ENCODE measurements around the gene KIF6.
A peak's percentile ranks its signal among the peaks of the same experiment; 100 is the strongest.

Gene KIF6

DNA sequence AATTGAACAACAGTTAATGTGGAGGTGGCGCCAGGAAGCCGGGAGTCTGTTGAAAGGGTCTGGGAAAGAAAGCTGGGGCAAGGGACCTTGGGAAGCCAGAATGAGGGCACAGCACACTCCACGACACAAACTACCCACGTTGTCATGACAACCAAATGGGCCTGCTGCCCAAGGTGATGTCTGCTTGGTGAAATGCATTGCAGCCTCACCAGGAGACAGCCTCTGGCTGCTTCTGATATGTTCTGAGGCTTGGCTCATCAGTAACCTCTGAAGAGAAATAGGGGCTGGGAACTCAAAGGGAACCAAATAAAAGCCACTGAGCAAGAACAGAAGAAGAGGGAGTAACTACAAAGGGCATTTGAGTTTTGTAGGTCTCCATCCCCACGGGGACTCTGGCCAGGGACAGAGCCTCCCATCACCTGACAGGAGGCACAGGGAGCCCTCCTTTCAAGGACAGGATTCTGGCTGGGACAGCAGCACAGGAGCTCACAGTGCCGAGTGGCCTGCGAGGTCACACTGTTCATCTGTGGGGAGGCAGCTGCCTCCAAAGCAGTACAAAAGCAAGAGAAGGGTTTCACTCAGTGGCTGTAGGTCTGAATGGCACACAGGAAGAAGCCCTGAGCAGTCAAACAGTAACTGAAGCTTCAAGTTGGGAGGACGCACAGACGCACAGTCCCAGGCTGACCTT lies 358.1 kb downstream of the KIF6 start:
- no peak for DNase-seq

DNA sequence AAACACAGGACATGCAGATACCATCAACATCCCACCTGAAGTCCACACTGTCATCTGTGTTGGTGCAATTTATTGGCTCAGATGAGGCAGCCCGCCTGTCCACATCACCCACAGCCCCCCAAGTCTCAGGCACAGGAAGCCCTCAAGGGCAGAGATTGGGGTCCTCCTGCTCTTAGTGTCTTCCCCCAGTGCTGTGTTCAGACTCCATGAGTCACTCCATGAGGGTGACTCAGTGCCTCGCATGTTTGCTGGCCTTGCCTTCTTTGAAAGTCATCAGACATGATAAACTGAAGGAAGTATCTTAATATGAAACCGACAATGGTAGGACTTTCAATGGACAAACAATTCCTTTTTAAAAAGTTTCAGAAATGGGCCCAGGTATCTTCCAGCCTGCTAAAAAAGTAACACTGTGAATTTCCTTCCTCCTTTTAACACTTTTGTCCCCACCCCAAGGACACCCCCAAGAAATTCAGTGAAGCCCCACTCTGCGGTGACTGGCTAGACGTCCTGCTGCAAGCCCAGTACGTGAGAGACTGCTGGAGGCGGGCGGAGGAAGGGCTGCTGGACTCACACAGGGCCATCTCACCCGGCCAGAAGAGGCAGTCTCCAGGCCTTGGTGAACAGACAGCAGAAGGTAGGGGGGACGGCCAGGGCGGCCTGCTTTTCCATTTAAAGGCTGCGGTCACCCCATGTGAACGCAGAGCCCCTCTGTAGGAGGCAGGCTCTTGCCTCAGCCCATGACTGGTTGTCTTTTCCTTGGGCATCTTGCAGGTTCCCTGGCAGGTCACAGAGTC lies 359.7 kb downstream of the KIF6 start:
- no peak for DNase-seq

DNA sequence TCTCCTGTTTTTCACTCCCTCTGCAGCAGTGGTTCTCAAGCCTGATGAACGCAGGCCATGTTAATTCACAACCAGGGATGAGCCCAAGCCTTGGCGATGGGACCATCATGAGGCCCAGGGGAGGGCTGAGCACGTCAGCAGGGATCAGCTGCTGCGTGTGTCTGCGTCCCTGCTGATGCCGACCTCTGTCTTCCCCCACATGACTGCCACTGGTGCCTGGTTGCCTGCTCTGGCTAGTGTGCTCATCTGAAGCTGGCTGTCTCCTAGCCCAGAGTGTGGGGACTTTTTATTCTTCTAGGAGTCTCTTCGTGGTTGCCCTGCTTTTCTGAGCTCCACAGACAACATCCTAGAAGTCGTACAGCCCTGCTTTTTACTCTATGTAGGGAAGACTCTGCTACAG lies 361.9 kb downstream of the KIF6 start:
- no peak for DNase-seq

DNA sequence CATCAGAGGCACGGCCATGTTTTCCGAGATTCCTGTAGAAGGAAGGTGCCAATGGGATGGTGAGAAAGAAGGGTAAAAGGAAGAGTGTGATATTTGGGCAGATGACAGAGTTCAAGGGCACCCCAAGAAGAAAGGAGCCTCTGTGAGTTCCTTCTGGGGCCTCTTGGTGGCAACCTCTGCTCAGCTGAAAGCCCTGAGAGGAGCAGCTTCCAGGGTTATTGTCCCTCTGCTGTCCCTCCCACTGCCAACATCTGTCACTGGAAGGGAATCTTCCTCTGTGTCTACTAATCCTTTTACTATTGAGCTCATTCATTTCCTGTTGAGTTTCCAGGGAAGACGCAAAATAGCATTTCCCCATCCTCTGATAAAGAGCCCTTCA lies 362.7 kb downstream of the KIF6 start:
- DNase-seq, result no peak

DNA sequence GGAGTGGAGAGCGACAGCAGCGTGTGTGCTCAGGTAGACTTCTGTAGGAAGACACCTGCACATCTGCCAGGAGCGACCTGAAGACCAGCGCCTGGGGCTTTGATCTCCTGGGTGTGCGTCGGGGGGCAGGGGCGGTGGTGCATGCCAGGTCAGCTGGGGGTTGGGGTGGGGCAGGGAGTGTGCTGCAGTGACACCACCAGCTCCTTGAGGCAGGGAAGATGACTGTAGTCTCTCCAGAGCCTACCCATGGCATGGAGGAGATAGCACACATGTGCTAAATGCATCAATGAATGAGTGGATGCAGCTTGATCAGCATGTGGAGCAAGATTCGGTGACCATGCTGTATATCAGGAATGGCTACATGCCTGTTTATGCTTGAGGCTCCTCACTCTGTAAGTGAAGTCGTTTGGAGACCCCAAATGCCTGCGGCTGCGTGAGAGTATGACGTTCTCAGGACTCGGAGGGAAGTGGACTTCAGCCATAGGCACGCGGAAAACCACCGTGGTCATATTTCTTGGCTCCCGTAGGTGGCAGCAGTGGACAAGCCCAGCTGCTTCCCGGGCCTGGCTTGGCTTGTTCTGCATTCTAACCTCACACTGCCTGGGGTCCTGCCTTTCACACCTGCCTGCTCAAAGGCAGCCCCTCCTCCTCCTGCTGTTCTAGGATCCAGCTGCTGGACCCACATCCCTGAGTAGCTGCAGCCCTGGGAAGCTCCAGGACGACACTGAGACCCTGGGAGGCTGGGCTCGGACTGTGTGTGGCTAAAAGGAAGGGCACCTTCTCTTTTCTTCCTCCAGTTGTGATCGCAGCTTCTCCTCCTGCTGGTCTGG lies 363.3 kb downstream of the KIF6 start:
- DNase-seq, result peak; percentile 34

DNA sequence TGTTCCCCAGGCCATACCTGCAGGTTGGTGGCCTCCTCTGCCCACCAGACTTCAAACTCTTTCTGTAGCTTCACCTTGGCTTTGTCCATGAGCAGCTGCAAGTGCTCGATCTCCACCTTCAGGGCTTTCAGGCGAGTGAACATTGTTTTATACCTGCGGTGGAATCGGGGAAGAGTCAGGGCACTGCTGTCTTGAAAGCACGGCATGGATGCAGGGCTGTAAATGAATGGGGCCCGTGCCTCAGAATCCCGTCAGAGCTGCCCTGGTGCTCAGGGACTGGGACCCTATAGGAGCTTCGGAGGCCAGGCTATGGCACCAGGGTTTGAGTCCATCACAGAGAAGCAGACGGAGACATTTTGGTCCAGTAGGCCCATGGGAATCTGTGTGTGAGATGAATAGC lies 364.8 kb downstream of the KIF6 start:
- no peak for DNase-seq

DNA sequence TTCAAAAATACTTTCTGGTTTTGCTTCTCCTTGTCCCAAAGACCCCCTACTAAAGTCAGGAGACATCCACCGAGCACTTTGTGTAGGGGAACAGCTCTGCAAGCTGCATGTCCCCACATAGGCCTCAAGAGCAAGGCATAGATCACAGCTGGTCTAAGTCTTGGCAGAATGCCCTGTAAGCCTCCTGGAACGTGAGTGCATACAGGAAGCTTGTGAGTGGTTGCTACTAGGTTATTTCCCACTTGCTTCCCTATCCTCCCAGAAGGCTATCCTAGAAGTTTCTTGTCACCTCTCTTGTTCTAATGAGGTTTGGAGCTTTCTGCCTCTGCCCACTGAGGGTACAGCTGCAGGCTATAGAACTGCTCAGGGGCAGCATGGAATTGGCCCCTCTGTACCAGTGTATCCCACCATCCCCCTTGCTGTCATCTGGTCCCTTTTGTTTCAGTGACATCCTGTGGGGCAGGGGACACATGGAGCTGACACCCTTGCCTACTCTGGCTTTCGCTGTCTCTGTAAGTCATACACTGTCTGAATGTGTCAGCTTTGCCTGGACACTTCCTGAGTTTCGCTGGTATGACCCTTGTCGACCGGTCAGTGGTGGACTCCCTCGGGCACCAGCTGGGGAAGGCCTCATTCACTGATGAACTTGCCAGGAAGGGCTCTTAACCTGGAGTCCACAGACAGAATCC lies 367.1 kb downstream of the KIF6 start:
- peak; percentile 26 for DNase-seq

DNA sequence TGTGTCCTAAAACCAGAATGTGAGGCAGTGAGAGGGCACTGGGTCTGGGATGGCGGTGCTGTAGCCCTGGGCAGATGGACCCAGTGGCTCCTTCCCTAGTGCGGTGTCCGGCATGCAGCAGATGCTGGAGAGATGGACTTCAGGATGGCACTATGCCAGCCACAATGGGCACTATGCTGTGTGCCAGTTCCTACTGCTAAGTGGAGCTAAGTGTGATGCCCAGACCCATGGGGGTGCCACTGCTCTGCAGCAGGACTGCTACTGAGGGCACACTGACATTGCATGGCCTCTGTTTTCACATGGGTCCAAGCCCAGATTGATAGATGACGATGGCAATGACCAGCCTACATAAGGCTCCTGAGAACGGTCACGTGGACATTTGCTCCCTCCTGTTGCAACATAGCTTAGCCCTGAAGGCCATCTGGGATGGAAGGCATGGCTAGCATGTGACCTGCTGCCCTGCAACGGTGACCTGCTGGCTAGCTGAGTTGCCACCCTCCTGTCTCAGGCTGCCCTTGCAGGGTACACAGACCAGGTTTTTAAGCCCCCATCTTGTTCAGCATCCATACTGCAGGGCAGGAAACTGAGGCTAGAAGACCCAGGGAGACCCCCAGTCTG lies 371.4 kb downstream of the KIF6 start:
- no peak for DNase-seq

DNA sequence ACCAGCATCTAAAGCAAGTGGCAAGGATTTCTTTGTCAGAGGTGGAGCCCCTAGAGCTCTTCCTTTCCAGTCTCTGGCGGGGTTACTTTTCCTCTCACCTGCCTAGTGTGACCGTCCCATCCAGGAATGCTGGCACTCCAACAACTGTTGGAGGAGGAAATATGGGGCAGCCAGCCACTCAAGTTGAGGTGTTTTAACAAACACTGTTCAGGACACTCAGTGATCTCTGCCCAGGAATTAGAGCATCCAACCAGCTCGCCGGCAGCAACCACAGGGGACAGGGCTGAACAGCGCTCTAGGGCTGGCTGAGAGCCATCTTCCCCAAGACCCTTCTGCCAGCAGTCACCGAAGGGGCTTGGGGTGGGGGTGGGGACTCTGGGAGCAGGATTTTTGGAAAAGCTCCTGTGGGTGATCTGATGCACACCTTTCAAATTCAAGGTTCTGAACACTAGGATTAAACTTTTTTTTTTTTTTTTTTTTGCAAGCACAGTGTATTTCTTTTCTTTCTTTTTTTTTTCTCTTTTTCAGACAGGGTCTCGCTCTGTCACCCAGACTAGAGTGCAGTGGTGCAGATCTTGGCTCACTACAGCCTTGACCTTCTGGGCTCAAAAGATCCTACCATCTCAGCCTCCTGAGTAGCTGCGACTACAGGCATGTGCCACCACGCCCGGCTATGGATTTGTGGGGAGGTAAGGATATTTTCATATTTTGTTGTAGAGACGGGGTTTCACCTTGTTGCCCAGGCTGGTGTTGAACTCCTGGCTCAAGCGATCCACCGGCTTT lies 374.3 kb downstream of the KIF6 start:
- DNase-seq, result no peak

DNA sequence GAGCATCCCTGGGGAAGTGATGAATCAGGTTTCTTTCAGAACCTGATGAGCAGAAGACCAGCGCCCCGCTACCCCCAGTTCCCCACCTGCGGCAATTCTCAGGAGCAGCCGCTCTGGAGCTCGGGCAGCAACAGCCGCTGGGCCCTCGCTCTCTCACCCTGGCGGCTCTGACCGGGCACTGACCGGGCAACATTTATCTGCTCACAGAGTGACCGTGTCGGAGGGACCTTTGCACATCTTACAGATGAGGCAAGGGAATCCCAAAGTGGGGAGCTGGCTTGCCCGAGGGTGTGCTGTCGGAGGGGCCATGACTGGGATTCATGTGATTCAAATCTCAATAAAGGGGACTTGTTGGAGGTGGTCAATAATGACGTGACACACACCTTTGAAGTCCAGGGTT lies 376.5 kb downstream of the KIF6 start:
- DNase-seq, result no peak

DNA sequence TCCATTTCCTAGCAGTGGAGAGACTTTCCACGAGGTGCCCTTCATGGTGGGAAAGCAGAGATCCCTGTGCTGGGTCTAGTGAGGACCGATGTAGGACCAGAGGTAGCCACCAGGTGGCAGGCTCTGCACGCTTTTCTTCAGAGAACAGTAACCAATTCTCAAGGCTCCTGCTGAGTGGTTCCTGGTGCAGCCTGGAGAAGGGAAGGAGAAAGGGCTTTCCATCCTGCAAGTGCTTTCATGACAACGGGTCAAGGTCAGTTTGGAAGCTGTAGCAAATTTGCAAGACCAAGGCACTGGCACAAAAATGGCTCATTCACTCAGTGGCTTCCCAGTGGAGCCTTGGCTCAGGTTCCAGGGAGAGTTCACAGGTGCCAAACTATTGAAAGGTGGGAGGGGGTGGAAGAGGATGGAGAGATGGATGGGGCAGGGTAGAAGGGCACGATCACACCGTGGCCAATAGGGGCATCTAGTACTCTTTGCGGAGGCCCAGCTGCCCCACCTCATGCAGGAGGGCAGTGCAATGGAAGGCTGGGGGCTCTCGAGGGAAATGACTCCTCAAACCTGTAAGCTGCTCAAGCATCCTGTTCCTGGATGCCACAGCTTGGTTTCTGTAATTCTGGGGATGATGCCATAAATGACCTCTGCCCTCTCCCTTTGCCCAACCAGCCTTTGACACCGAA lies 377.2 kb downstream of the KIF6 start:
- no peak for DNase-seq

DNA sequence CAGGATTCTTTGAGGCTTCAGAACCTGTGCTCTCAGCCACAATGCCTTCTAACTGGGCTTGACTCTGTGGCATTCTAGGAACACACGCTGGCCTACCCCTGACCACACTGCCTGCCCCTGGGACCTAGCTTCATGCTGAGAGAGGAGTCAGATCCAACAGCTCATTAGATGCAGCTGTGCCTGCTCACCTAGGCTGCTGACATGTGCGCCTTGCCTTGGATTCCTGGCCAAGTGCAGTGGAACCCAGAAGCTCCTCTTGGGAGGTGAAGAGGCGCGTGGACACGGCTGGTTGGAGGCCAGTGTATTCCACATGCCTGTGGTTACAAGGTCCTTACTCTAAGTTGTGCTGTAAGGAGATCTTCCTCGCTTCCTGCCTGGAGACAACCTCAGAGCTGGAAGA lies 378.0 kb downstream of the KIF6 start:
- no peak for DNase-seq

DNA sequence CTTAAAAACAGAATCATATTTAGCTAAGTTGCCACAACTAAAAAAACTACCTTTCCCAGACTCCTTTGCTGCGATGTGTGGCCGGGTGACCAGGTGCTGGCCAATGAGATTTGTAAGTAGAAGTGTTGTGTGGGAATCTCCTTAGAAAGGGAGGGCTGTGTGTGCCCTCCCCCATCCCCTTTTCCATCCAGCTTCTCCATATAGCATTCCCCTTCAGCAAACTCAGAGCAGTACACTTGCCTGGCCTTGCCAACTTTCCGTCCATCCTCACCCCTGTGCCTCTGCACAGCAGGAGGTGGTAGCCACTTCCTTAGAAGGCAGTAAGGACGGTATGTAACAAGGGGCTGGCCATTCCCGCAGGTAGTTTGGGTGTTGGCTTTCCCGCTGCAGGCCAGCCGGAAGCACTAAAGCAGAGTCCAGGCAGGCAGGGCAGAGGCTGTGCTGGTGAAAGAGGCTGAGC lies 380.4 kb downstream of the KIF6 start:
- no peak for DNase-seq

DNA sequence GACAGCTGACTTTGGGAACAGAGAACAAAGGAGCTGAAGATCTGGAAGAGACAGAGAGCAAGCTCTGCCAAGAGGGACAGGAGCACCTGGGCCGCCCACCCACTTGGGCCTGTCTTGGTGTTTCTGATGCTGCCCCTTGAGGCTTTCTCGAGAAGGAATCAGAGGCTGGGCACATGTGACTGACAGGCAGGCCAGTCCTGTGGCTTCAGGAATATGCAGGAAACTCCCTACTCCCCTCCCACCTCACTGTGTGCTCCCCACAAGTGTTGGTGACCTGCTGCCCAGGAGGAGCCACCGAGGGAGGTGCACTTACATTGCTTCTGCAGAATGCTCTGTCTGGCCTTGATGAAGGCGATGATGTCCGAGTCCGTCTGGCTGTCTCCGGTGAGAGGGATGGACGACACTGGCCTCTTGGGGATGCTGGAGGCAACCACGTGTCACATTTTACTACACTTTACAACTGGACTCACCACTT lies 381.8 kb downstream of the KIF6 start:
- DNase-seq, result no peak

DNA sequence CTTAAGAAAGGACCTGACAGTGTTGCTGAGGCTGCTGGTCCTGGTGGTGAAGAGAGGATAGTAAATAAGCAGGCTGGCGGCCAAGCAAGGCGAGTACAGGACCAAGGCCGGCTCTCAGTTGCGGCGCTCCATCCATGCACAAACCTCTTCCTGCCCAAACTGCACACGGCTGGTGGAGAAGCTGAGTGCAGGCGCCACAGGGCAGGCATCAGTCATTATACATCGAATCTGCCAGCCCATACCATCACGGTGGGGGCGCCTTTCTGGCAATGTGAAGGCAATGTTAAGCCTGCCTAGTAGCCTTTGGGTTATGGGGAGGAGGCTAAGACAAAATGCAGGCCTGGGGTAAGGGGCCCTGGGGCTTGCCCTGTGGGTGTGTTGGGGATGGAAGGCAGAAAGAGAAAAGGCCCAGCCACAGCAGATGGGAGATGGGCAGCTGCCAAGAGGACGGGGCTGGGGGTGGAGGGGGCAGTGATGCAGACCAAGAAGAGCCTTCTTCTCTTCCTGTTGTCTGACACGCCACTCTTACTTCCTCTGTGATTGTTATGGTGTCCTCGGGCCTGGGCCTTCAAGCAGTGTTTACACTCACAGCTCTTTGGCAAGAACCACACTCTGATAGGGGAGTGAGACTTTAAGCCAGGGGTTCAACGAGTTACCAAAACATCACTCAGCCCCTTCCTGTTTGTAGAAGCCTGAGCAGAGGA lies 382.4 kb downstream of the KIF6 start:
- DNase-seq, result no peak

DNA sequence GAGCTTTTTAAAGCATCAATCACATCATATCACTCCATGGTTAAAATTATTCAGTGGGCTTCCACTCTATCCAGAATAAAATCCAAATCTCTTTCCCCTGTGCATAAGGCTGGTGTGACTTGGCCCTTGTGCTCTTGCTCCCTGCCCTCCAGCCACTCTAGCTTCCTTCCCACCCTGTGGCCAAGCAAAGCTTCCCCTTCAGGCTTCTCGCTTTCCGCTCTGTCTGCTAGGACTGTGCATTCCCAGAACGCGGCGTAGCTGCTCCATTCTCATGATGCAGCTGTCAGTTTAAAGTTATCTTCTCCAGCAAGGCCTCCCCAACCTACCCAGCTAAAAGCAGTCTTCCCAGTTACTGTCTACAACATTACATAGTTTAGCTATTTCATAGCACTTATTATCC lies 383.3 kb downstream of the KIF6 start:
- no peak for DNase-seq

DNA sequence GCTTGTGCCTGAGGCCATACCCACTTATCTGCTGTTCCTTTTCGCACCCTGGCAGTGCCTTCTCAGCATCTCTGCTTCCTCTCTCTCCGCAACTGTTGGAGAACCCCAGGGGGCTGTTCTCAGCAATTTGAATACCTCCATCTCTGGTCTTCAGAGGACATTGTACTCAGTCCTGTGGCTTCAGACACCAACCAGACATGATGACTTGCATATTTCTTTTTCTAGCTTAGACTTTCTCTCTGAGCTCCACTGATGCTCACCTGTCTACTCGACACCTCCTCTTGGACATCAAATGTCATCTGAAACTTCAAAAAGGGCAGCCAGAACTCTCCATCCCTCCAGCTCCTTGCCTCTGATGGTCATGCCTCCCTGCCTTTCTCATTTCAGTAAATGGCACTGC lies 383.9 kb downstream of the KIF6 start:
- no peak for DNase-seq

DNA sequence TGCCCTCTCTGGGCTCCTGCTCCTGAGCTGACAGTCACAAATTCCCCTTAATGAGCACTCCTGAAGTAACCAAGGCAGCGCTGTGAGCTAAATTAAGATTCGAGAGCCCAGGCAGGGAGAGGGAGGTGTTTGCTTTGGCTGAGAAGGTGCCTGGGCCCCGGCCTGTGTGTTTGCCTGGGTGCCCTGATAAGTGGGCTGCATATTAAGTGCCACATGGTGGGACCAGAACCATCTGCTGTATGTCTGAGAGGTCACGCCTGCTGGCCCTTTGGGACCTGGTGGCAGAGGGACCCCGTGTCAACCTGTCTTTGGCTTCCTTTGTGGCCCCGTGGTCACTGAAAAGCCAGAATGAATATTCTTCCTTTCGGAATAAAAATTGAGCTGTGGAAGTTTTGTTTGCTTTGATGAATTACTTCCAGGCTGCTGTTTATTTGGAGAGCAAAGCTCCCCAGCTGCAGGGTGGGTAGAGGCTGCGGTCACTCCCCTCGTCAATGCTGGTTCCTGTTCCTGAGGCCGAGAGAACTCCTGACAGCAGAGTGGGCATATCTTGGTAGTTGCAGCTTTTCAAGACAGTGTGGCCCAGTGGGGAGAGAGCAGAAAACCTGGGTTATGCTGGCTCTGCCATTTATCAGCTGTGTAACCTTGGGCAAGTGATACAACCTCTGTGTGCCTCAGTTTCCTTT lies 385.2 kb downstream of the KIF6 start:
- no peak for DNase-seq

DNA sequence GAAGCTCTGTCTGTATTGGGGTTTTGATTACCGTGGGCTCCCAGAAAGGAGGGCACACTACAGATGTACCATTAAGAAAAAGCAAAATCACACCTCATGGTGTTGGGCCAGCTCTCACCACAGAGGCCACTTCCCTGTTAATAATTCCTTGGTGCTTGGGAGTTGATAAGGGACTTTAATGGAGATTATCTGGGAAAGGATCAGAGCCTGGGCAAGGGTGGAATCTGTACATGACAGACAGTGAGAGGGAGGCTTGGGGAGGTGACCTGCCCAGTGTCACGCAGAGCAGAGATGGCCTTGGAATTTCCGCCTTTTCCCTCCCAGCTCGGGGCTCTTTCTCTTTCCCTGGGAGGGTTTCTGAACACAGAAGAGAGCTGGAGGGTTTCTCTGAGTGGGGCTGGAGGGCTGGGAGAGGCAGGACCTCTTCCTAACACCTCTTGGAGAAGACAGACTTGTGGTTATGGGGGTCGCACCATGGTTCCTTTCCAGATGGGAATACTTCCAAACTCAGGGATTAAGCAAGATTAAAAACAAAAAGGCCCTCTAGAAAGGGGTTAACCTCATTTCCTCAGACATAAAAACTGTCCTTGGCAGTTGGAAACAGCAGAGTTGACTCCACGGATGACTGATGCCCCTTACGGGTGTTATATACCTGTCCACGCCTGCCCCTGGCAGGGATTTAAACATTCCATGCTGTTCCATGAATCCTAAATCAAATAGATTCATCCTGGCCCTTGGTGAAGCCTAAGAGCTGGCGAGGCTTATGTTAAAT lies 385.9 kb downstream of the KIF6 start:
- DNase-seq, result no peak
